Prostate gland (tissue), 2 donors: ENCODE data around the gene SMCR8. TPM values are rescaled to one million over a fixed set of nuclear protein-coding genes. Genes with fewer than 3 reads are reported as not detected.

Experiments
- DNase-seq: peaks from one replicate; pipeline ENCODE4 v3.0.0-alpha.2; 2019; ENCODE audit warnings: low spot score
- H3K27ac ChIP-seq, 2 donors: fragments of 200-600 bp; sonication (generic); 2 replicates each; pipeline ENCODE4 v1.5.1; 2017 to 2019
- H3K27me3 ChIP-seq: fragments of 200-600 bp; sonication (generic); replicated peaks from 2 replicates; pipeline ENCODE4 v1.5.1; 2019; ENCODE audit not compliant: insufficient read depth
- H3K36me3 ChIP-seq, 2 donors: fragments of 200-600 bp; sonication (generic); 1 replicate in 1 of 2; 2 replicates in 1 of 2; pipeline versions ENCODE4 v1.5.1 to v1.8.1; 2017 to 2019
- H3K4me1 ChIP-seq: fragments of 200-600 bp; sonication (generic); replicated peaks from 2 replicates; pipeline ENCODE4 v1.5.1; 2019
- H3K4me3 ChIP-seq, 2 donors: fragments of 200-600 bp; sonication (generic); 2 replicates each; pipeline ENCODE4 v1.5.1; 2017 to 2019
- H3K9me3 ChIP-seq: fragments of 200-600 bp; sonication (generic); 2 replicates; pipeline ENCODE4 v1.5.1; 2017
- POLR2A ChIP-seq: fragments of 450-650 bp; IDR thresholded peaks from one replicate; pipeline ENCODE4 v1.6.1; 2016; ENCODE audit warnings: antibody characterized with exemption, mild to moderate bottlenecking
- POLR2AphosphoS5 ChIP-seq: sonication (generic); formaldehyde crosslinking; IDR thresholded peaks from one replicate; pipeline ENCODE4 v1.6.1; 2017; ENCODE audit warnings: antibody characterized with exemption
- WGBS: methylation state at CpG from one replicate; pipeline ENCODE4 v1.1.5; 2018; 5-methylcytosine and 5-hydroxymethylcytosine counted together
- intact Hi-C: fragments of 100-400 bp; cut with DNase I; formaldehyde crosslinking; loops from one replicate; pipeline ENCODE4 v1.14.2; 2022
- total RNA-seq, 2 donors: library from RNA; depleted of rRNA; stranded (reverse); fragments of >200 nt; gene quantifications; one replicate each; pipeline ENCODE4 v1.1.0, GENCODE V29; 2016
- TF ChIP-seq, protein P1 (sequence below), 4 experiments: fragments of 200-600 bp in 2 of 4; fragments of 450-650 bp in 2 of 4; sonication (generic) in 2 of 4; IDR thresholded peaks; 1 replicate in 3 of 4; 2 replicates in 1 of 4; pipeline ENCODE4 v1.5.1; 2016 to 2019; ENCODE audit warnings: antibody characterized with exemption in 4 of 4, mild to moderate bottlenecking in 2 of 4, moderate library complexity in 2 of 4

Gene SMCR8
- total RNA-seq, 2 donors from 2014 or later, result 19.0 to 25.3 TPM

DNA sequence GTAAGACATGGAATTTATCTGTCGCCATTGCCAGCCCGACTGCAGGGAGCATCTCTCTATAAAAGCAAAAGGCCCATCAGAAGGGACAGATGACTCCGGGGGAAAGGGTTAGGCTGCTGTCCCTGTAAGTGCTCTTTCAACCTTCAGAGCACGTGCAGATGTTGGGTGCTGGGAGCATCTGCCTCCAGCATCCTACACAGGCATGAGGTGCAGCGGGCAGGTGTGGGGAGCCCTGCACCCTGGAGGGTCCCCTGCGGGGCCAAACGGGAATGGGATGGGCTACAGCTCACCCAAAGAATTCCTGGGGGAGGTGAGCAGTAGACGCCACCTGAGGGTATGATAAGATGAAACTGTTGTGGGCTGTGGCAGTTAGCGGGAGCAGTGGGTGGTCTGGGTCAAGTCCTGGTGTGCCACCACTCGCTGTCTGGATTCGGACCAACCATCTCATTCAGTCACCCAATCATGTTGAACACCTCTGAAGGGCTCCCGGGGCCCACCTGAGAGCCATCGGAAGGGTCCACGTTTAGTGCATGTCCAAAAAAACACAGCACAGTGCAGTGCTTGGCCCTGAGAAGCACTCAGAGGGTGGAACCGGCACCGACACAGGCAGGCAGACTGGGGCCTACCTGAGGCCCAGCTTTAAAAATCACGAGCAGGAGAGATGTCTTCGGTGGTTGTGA is 3.8 kb downstream of the SMCR8 start:
- Histone ChIP-seq H3K36me3 (peaks cover 2 to 14% of the 10 kb centered on the region in 2 donors), H3K27me3 (no peaks in the 10 kb centered on the region), H3K4me1 (peaks cover 28% of the 10 kb centered on the region), H3K4me3 (peak overlapping the region in 1 of 2 donors; percentile 3), H3K27ac (no peak overlapping the region), H3K9me3 (no peaks in the 10 kb centered on the region)
- DNase-seq, result no peak
- intact Hi-C loops, result no loop called here
- WGBS, result 77% methylated on average over 18 of the region's 18 CpGs
- TF ChIP-seq POLR2A (no peak), POLR2AphosphoS5 (no peak)
- TF ChIP-seq, protein P1, sequence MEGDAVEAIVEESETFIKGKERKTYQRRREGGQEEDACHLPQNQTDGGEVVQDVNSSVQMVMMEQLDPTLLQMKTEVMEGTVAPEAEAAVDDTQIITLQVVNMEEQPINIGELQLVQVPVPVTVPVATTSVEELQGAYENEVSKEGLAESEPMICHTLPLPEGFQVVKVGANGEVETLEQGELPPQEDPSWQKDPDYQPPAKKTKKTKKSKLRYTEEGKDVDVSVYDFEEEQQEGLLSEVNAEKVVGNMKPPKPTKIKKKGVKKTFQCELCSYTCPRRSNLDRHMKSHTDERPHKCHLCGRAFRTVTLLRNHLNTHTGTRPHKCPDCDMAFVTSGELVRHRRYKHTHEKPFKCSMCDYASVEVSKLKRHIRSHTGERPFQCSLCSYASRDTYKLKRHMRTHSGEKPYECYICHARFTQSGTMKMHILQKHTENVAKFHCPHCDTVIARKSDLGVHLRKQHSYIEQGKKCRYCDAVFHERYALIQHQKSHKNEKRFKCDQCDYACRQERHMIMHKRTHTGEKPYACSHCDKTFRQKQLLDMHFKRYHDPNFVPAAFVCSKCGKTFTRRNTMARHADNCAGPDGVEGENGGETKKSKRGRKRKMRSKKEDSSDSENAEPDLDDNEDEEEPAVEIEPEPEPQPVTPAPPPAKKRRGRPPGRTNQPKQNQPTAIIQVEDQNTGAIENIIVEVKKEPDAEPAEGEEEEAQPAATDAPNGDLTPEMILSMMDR (IDR thresholded peaks at IDR 0.05), result no peak

DNA sequence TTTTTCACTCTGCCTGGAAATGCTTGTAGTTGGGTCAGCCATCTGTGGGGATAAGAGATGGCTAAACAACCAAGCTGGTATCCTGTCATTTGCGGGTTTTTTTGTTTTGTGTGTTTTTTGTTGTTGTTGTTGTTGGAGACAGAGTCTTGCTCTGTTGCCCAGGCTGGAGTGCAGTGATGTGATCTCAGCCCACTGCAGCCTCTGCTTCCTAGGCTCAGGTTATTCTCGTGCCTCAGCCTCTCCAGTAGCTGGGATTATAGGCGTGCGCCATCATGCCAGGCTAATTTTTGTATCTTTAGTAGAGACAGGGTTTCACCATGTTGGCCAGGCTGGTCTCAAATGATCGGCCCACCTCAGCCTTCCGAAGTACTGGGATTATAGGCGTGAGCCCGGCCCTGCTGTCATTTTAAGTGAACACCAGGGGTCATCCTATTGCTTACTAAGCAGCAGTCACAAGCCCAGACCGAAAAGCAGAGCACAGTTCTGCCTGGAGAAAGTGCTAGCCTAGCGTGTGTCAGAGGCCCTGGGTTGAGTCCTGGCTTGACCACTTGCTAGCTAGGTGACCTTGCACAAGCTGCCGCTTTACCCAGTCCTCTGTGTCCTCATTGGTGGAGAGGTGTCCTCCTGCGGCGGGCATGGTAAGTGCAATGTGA is 4.6 kb downstream of the SMCR8 start:
- TF ChIP-seq, protein P1 (IDR thresholded peaks at IDR 0.05), result peak; percentile 24 to 65 (median 45)
- TF ChIP-seq POLR2A, result no peak
- 49% methylated on average over 13 of the region's 13 CpGs for WGBS
- Histone ChIP-seq H3K4me3 (no peak overlapping the region), H3K4me1 (peaks cover 28% of the 10 kb centered on the region), H3K36me3 (peaks cover 2 to 22% of the 10 kb centered on the region in 2 donors), H3K27ac (no peak overlapping the region), H3K27me3 (no peaks in the 10 kb centered on the region), H3K9me3 (no peaks in the 10 kb centered on the region)
- peak; percentile 39 for DNase-seq
- intact Hi-C loops, result no loop called here

DNA sequence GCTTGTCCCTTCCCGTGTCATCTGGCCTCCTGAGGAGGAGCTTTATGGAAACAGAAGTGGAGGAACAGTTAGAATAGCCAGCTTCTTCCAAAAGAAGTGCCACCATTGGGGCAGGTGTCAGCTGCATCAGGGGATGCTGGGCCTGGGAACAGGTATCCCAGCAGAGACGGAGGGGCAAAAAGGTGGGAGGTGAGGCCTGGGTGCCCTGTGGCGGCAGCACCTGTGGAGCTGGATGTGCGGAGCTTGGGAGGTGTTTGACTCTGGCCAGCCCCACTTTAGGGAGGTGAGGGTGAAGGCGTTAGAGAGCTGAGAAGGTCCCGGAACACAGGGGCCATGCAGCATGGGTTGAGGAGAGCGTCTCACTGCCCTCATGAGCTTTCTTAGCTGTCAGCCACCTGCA is 5.2 kb downstream of the SMCR8 start:
- intact Hi-C loops, result no loop called here
- Histone ChIP-seq H3K36me3 (peaks cover 2 to 28% of the 10 kb centered on the region in 2 donors), H3K4me1 (peaks cover 28% of the 10 kb centered on the region)

DNA sequence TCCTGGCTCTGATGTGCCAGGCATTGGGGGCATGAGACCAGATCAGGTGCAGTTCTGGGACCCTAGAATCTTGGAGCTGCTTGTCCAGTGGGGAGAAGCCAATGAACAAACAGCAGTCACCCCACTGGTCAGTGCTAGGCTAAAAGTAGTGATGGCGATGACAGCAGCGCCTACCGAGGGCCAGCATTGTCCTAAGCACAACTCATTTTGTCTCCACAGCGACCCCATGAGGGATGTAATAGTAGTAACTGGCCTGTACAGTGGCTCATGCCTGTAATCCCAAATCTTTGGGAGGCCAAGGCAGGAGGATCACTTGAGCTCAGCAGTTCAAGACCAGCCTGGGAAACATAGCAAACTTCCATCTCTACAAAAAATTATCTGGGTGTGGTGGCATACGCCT is 6.2 kb downstream of the SMCR8 start:
- Histone ChIP-seq H3K4me1 (peaks cover 24% of the 10 kb centered on the region), H3K27me3 (no peaks in the 10 kb centered on the region), H3K36me3 (peaks cover 2 to 28% of the 10 kb centered on the region in 2 donors), H3K9me3 (no peaks in the 10 kb centered on the region), H3K4me3 (no peak overlapping the region), H3K27ac (no peak overlapping the region)
- intact Hi-C loops, result no loop called here
- WGBS, result 61% methylated on average over 4 of the region's 5 CpGs
- TF ChIP-seq POLR2A, result no peak
- no peak for DNase-seq

More for the DNA sequence above, 5.2 kb downstream of the SMCR8 start:
- H3K27me3 ChIP-seq, result no peaks in the 10 kb centered on the region
- no peak overlapping the region for H3K27ac ChIP-seq
- no peak overlapping the region for H3K4me3 ChIP-seq
- 79% methylated on average over 7 of the region's 7 CpGs for WGBS
- TF ChIP-seq POLR2AphosphoS5 (no peak), POLR2A (no peak)
- TF ChIP-seq, protein P1 (IDR thresholded peaks at IDR 0.05), result no peak
- no peak for DNase-seq
- H3K9me3 ChIP-seq, result no peaks in the 10 kb centered on the region

DNA sequence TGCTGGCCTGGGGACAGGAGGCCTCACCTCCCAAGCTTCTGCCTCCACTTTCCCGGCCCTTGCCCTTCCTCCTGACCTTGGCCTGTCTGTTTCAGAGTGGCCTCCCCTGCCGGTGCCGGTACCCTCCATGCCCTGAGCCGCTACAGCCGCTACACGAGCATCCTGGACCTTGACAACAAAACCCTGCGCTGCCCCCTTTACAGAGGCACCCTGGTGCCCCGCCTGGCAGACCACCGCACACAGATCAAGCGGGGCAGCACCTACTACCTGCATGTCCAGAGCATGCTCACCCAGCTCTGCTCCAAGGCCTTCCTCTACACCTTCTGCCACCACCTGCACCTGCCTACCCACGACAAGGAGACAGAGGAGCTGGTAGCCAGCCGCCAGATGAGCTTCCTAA is 7.4 kb downstream of the SMCR8 start:
- intact Hi-C loops, result no loop called here
- no peak for TF ChIP-seq POLR2AphosphoS5
- TF ChIP-seq, protein P1 (IDR thresholded peaks at IDR 0.05), result no peak
- TF ChIP-seq POLR2A, result no peak
- H3K9me3 ChIP-seq, result no peaks in the 10 kb centered on the region
- H3K27ac ChIP-seq, result no peak overlapping the region
- H3K4me3 ChIP-seq, result no peak overlapping the region
- peaks cover 13% of the 10 kb centered on the region for H3K4me1 ChIP-seq
- no peaks in the 10 kb centered on the region for H3K27me3 ChIP-seq
- no peak for DNase-seq
- peaks cover 2 to 28% of the 10 kb centered on the region in 2 donors for H3K36me3 ChIP-seq
- 89% methylated on average over 12 of the region's 12 CpGs for WGBS
